KG1 (cell line): ENCODE measurements around the gene RAPGEF1.

Experiments
- DNase-seq: peaks from one replicate; lab custom pipeline; 2025; lab: John Stamatoyannopoulos, UW

The RAPGEF1 gene

GRCh38 chr9:131625508-131625787 is 114.4 kb downstream of the RAPGEF1 start:
- no peak for DNase-seq

GRCh38 chr9:131624636-131625507 is 115.0 kb downstream of the RAPGEF1 start:
- DNase-seq = no peak

- no peak for DNase-seq
Observed at GRCh38 chr9:131623655-131624330, 116.1 kb downstream of the RAPGEF1 start.

GRCh38 chr9:131622523-131622922 is 117.4 kb downstream of the RAPGEF1 start:
- DNase-seq = no peak

GRCh38 chr9:131621551-131622358 is 118.1 kb downstream of the RAPGEF1 start:
- DNase-seq = no peak

- no peak for DNase-seq
Observed at GRCh38 chr9:131620764-131621520, 118.9 kb downstream of the RAPGEF1 start.

- no peak for DNase-seq
Observed at GRCh38 chr9:131619680-131620079, 120.2 kb downstream of the RAPGEF1 start.

- no peak for DNase-seq
Observed at GRCh38 chr9:131618785-131619184, 121.1 kb downstream of the RAPGEF1 start.

GRCh38 chr9:131618071-131618479 is 121.8 kb downstream of the RAPGEF1 start:
- DNase-seq = no peak

- no peak for DNase-seq
Observed at GRCh38 chr9:131617611-131618010, 122.3 kb downstream of the RAPGEF1 start.

- no peak for DNase-seq
Observed at GRCh38 chr9:131616983-131617604, 122.8 kb downstream of the RAPGEF1 start.

GRCh38 chr9:131614340-131614915 is 125.4 kb downstream of the RAPGEF1 start:
- no peak for DNase-seq

- DNase-seq = no peak
Observed at GRCh38 chr9:131613921-131614320, 126.0 kb downstream of the RAPGEF1 start.

- DNase-seq = no peak
Observed at GRCh38 chr9:131612851-131613250, 127.0 kb downstream of the RAPGEF1 start.

- no peak for DNase-seq
Observed at GRCh38 chr9:131611586-131612315, 128.1 kb downstream of the RAPGEF1 start.

GRCh38 chr9:131610231-131610761 is 129.6 kb downstream of the RAPGEF1 start:
- DNase-seq = no peak

- no peak for DNase-seq
Observed at GRCh38 chr9:131609099-131609830, 130.6 kb downstream of the RAPGEF1 start.

GRCh38 chr9:131608493-131609037 is 131.3 kb downstream of the RAPGEF1 start:
- DNase-seq = no peak

GRCh38 chr9:131607591-131607990 is 132.3 kb downstream of the RAPGEF1 start:
- DNase-seq = no peak
